ENCODE data around the gene APOH.

Gene APOH

GRCh38 chr17:66175892-66176291 is 53.3 kb downstream of the APOH start:
- in situ Hi-C loops (cut with HindIII; ENCODE audit: low pct_unique_long_range_greater_than_20kb, low sequenced_read_pairs): no loop called here
- DNase-seq (ENCODE audit: low read depth in 1 of 2, low spot score in 1 of 2): no peak
- no peak for TF ChIP-seq JUND (IDR thresholded peaks at IDR 0.05; ENCODE audit: low read depth)

DNA sequence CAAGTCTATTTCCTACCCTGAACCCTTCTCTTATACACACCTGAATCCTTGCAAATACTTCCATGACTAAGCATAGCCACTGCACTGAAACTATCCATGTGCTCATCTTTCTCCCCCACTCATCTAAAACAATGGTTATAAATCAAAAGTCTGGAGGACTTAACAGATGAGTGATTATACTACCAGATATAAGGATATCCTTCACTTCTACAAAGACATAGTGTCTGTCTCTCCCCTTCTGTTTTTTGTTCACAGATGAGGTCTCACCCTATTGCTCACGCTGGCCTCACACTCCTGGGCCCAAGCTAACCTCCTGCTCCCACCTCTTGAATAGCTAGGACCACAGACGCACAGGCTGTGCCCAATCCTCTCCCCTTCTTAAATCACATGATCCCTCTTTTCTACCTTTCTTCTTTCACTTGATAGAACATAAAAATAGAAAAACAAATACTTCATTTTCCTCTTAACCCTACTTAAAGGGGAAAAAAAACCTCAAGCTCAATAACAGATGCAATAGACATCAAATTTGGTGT is 56.5 kb downstream of the APOH start:
- TF ChIP-seq JUND (IDR thresholded peaks at IDR 0.05; ENCODE audit: low read depth): no peak
- in situ Hi-C loops (cut with HindIII; ENCODE audit: low pct_unique_long_range_greater_than_20kb, low sequenced_read_pairs): no loop called here
- DNase-seq (ENCODE audit: low read depth in 1 of 2, low spot score in 1 of 2): no peak

DNA sequence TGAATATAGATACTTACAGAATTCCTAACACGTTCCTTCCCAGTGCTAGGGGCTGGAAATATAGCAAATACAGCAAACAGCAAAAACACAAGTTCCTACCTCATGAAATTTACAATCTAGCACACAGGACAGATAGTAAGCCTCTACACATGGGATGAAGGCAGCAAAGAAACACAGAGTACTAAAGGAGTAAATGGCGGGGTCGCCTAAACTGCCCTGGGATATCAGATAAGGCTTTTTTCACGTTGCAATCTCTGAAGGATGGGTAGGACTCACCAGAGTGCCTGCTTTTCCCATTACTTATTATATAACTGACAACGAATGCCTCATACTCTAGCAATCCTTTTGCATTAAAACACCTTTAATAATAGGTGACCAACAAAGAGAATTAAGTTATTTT is 57.1 kb downstream of the APOH start:
- no peak for TF ChIP-seq JUND (IDR thresholded peaks at IDR 0.05; ENCODE audit: low read depth)
- in situ Hi-C loops (cut with HindIII; ENCODE audit: low pct_unique_long_range_greater_than_20kb, low sequenced_read_pairs): no loop called here
- DNase-seq (ENCODE audit: low read depth in 1 of 2, low spot score in 1 of 2): no peak

- no peak for DNase-seq (ENCODE audit: low read depth in 1 of 2, low spot score in 1 of 2)
- TF ChIP-seq JUND (IDR thresholded peaks at IDR 0.05; ENCODE audit: low read depth): no peak
- in situ Hi-C loops (cut with HindIII; ENCODE audit: low pct_unique_long_range_greater_than_20kb, low sequenced_read_pairs): no loop called here
Observed at GRCh38 chr17:66171692-66172091, 57.5 kb downstream of the APOH start.

GRCh38 chr17:66171172-66171571 is 58.0 kb downstream of the APOH start:
- no peak for DNase-seq (ENCODE audit: low read depth in 1 of 2, low spot score in 1 of 2)
- no peak for TF ChIP-seq JUND (IDR thresholded peaks at IDR 0.05; ENCODE audit: low read depth)
- in situ Hi-C loops (cut with HindIII; ENCODE audit: low pct_unique_long_range_greater_than_20kb, low sequenced_read_pairs): no loop called here

GRCh38 chr17:66169839-66170238 is 59.4 kb downstream of the APOH start:
- TF ChIP-seq JUND (IDR thresholded peaks at IDR 0.05; ENCODE audit: low read depth): no peak
- no peak for DNase-seq (ENCODE audit: low read depth in 1 of 2, low spot score in 1 of 2)
- in situ Hi-C loops (cut with HindIII; ENCODE audit: low pct_unique_long_range_greater_than_20kb, low sequenced_read_pairs): no loop called here

- no peak for TF ChIP-seq JUND (IDR thresholded peaks at IDR 0.05; ENCODE audit: low read depth)
- in situ Hi-C loops (cut with HindIII; ENCODE audit: low pct_unique_long_range_greater_than_20kb, low sequenced_read_pairs): no loop called here
Observed at GRCh38 chr17:66167189-66167815, 61.9 kb downstream of the APOH start.

DNA sequence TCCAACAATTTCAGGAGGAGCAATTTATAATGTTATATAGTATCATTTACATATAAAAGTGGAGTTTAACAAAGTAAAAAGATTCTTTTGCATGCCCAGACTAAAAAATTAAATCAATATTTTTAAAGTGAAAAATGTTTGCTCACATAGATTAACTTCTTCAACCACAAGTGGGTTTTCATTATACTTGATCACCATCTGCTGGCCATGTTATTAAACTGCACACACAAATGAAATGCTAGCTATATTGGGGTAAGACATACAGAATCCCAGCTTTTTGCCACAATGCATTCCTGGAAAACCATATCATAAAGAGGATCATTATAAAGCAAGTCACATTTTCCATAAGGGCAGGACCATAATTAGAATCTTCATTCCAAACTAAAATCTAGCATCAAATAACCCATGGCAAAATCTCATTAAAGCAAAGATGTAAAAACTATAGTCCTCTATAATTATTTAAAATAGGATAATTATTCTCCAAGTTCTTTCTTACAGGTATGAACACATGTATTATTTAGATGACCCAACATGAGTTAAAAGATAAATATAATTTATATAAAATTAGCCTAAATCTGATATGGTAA is 63.6 kb downstream of the APOH start:
- in situ Hi-C loops (cut with HindIII; ENCODE audit: low pct_unique_long_range_greater_than_20kb, low sequenced_read_pairs): no loop called here
- TF ChIP-seq JUND (IDR thresholded peaks at IDR 0.05; ENCODE audit: low read depth): no peak
- peak; percentile 54 to 69 for DNase-seq (ENCODE audit: low read depth in 1 of 2, low spot score in 1 of 2)

More at GRCh38 chr17:66167189-66167815, 61.9 kb downstream of the APOH start:
- DNase-seq (ENCODE audit: low read depth in 1 of 2, low spot score in 1 of 2): no peak

Measured in T47D (cell line).